Gastrocnemius medialis (tissue), 4 donors: Measurements from ENCODE around the gene HEATR5A. TPM values are rescaled to one million over a fixed set of nuclear protein-coding genes. Genes with fewer than 3 reads are reported as not detected.
A peak's percentile ranks its signal among the peaks of the same experiment; 100 is the strongest.

Source experiments
- ATAC-seq, 2 donors: fragments of 150-250 bp; one replicate each; pipeline ENCODE4 v1.9.1; 2016
- DNase-seq, 2 donors: peaks; one replicate each; pipeline ENCODE4 v3.0.0-alpha.2; 2019
- H3K27ac ChIP-seq, 4 donors: fragments of 200-600 bp; sonication (generic); 1 replicate in 1 of 4; 2 replicates in 3 of 4; pipeline ENCODE4 v1.5.1; 2016 to 2018; ENCODE audit warnings: mild to moderate bottlenecking in 2 of 4, moderate library complexity in 1 of 4
- H3K27me3 ChIP-seq, 3 donors: fragments of 200-600 bp; sonication (generic) in 2 of 3; 1 replicate in 1 of 3; 2 replicates in 2 of 3; pipeline versions ENCODE4 v1.5.1 to v1.6.0; 2016 to 2019; ENCODE audit warnings: mild to moderate bottlenecking in 1 of 3, moderate library complexity in 1 of 3
- H3K36me3 ChIP-seq, 2 donors: fragments of 200-600 bp; sonication (generic) in 1 of 2; one replicate each; pipeline ENCODE4 v1.5.1; 2017 to 2018
- H3K4me1 ChIP-seq, 2 donors: fragments of 200-600 bp; sonication (generic) in 1 of 2; one replicate each; pipeline ENCODE4 v1.5.1; 2016 to 2017; ENCODE audit warnings: mild to moderate bottlenecking in 2 of 2
- H3K4me3 ChIP-seq, 4 donors: fragments of 200-600 bp; sonication (generic) in 3 of 4; 1 replicate in 1 of 4; 2 replicates in 3 of 4; pipeline ENCODE4 v1.5.1; 2016 to 2019; ENCODE audit warnings: mild to moderate bottlenecking in 2 of 4
- H3K9me3 ChIP-seq, 3 donors: fragments of 200-600 bp; sonication (generic) in 2 of 3; 1 replicate in 1 of 3; 2 replicates in 2 of 3; pipeline ENCODE4 v1.5.1; 2016 to 2019
- POLR2A ChIP-seq, 2 donors: fragments of 450-650 bp; IDR thresholded peaks; one replicate each; pipeline ENCODE4 v1.6.1; 2017; ENCODE audit warnings: antibody characterized with exemption in 2 of 2, mild to moderate bottlenecking in 2 of 2, moderate library complexity in 2 of 2
- in situ Hi-C, 4 donors: fragments of 200-750 bp; cut with MboI; loops; one replicate each; pipeline versions ENCODE4 v1.15.0 to v1.8.0; 2017; ENCODE audit warnings: low sequenced_read_pairs in 4 of 4
- intact Hi-C: fragments of 100-400 bp; cut with DNase I; formaldehyde crosslinking; loops from one replicate; pipeline ENCODE4 v1.15.1; 2023; ENCODE audit warnings: low total_unique reads
- total RNA-seq, 4 donors: library from RNA; depleted of rRNA; stranded (reverse); fragments of >200 nt; gene quantifications; one replicate each; pipeline versions ENCODE4 v1.1.0 to v1.2.3, GENCODE V29; 2016
- TF ChIP-seq, protein P1 (sequence below), 5 experiments: fragments of 450-650 bp in 3 of 5; fragments of 200-600 bp in 2 of 5; sonication (generic) in 2 of 5; IDR thresholded peaks in 4 of 5; conservative IDR thresholded peaks in 1 of 5; 1 replicate in 4 of 5; 2 replicates in 1 of 5; pipeline ENCODE4 v1.5.1; 2016 to 2019; ENCODE audit warnings: antibody characterized with exemption in 5 of 5, mild to moderate bottlenecking in 3 of 5, moderate library complexity in 3 of 5

HEATR5A gene
- total RNA-seq, 4 donors from 2014 or later, result 11.3 to 39.7 (median 19.3) TPM

DNA sequence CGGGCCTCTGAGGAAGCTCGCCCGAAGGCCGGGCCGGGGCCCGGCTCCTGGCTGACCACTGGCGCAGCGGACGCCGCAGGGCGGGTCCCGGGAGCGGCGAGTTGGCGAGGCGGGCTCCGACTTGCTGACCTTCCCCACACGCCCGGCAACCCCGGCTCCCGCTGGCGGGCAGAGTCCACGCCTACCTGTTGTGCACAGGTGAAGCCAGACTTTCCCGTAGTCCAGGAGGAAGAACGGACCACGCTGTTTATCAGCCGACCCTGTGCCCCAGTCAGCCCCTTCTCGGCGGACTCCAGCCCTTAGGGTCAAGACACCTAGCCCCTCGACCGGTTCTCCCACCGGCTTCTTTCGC is 407 bp downstream of the HEATR5A start:
- no peak for TF ChIP-seq POLR2A (IDR thresholded peaks at IDR 0.05)
- TF ChIP-seq, protein P1, sequence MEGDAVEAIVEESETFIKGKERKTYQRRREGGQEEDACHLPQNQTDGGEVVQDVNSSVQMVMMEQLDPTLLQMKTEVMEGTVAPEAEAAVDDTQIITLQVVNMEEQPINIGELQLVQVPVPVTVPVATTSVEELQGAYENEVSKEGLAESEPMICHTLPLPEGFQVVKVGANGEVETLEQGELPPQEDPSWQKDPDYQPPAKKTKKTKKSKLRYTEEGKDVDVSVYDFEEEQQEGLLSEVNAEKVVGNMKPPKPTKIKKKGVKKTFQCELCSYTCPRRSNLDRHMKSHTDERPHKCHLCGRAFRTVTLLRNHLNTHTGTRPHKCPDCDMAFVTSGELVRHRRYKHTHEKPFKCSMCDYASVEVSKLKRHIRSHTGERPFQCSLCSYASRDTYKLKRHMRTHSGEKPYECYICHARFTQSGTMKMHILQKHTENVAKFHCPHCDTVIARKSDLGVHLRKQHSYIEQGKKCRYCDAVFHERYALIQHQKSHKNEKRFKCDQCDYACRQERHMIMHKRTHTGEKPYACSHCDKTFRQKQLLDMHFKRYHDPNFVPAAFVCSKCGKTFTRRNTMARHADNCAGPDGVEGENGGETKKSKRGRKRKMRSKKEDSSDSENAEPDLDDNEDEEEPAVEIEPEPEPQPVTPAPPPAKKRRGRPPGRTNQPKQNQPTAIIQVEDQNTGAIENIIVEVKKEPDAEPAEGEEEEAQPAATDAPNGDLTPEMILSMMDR (IDR thresholded peaks at IDR 0.05 in 4 of 5, conservative IDR thresholded peaks at IDR 0.05 in 1 of 5), result no peak
- in situ Hi-C loops, result no loop called here
- intact Hi-C loops, result loop anchor here (2.0 to 10.0 kb wide), 3 partner anchors 37 to 785 kb away; partner anchors contain the start of genes DTD2, RNU6-7 and RNU6-8

DNA sequence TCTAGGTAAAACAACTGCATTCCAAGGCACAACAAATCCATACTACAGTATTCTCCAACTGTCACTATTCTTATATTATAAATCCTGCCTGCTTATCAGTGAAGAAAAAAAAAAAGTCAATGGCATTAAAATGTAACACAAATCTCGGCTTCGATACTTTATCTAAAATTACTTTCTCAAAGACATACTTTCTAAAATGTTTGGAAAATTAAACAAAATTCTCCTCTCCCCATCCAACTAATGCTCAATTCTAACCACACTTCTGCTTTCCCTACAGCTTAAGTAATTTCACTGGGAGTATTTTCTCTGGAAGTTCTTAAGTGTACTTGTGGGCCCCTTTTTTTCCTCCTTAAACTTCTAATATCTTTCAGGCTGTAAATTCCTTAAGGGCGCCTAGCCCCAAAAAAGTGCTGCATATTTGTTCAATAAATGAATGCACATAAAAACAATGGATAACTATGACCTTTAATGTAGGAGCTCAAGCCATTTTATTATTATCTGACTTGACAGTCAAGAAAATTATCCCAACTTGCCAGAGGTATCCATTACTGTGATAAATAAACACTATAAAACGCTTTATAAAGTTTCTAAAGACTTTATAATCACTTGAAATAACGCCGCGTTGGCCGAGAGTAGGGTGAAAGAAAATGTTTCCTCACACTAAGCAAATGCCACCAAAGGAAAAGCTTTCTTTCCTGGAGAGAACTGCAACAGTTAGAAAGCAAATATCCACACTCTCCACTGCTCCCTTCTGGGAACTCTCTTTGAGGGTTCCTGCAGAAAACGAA is 977 bp downstream of the HEATR5A start:
- H3K4me1 ChIP-seq, result peaks cover 17 to 25% of the 10 kb centered on the region in 2 donors
- intact Hi-C loops, result no loop called here
- H3K27me3 ChIP-seq, result no peaks in the 10 kb centered on the region
- TF ChIP-seq, protein P1 (IDR thresholded peaks at IDR 0.05 in 4 of 5, conservative IDR thresholded peaks at IDR 0.05 in 1 of 5), result no peak
- TF ChIP-seq POLR2A (IDR thresholded peaks at IDR 0.05), result no peak
- H3K27ac ChIP-seq, result peak overlapping the region; percentile 92 to 94 (median 92)
- ATAC-seq (no peak), DNase-seq (no peak)
- H3K4me3 ChIP-seq, result peak overlapping the region; percentile 80 to 97 (median 96)
- in situ Hi-C loops, result no loop called here
- no peaks in the 10 kb centered on the region for H3K36me3 ChIP-seq
- H3K9me3 ChIP-seq, result no peaks in the 10 kb centered on the region

More for the DNA sequence above, 407 bp downstream of the HEATR5A start:
- Histone ChIP-seq H3K4me1 (peaks cover 16 to 24% of the 10 kb centered on the region in 2 donors), H3K9me3 (no peaks in the 10 kb centered on the region), H3K36me3 (no peaks in the 10 kb centered on the region), H3K27ac (peak overlapping the region; percentile 92 to 94 (median 92)), H3K4me3 (peak overlapping the region; percentile 80 to 97 (median 96)), H3K27me3 (no peaks in the 10 kb centered on the region)
- ATAC-seq (peak; percentile 65 to 71), DNase-seq (peak; percentile 53 to 64)

DNA sequence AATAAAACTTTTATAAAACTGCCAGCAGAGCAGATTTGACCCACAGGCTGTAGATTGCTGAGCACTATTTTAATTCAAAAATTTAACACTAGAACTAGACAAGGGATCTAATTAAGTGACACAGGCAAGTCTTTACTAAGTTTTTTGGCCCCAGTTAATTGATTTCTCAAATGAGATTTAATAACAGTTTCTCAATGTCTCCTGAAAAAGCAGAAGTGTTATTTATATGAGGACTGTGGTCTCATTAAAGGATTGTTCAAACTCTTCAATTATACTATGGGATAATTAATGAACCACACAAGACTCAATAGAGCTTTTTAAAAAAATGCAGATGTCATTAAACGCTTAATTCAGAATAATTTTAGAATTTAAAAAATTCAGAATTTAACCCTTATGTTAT is 1.9 kb downstream of the HEATR5A start:
- H3K4me1 ChIP-seq, result peaks cover 24 to 31% of the 10 kb centered on the region in 2 donors
- intact Hi-C loops, result no loop called here

DNA sequence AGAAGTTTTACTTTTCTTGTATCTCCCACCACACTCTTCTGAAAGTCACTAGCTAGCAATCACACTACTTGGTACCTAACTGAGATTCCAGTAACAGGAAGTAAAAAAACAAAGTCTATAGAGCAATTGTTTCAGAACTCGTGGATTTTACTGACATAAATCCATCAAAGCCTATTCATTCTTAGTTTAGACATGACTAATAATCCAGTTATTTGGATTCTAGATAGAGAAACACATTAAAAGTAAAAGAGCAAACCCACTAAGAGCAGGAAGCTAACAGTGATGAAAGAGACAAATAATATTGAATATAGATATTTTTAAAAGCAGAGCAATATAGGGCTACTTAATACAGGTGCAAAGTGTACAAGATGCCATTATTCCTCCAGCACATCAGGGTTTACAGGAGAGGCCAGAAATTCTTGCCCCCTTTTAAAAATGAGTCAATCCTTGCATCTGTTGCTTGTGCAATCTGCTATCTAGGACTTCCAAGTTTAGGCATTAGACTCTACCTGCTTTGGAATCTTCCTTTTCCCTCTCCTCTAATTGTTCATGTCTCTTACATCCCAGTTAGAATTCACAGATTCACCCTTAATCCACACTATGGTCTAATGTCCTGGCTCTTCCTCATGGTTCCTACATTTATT is 6.0 kb downstream of the HEATR5A start:
- Histone ChIP-seq H3K4me3 (no peak overlapping the region), H3K27me3 (no peaks in the 10 kb centered on the region), H3K9me3 (no peaks in the 10 kb centered on the region), H3K36me3 (no peaks in the 10 kb centered on the region), H3K27ac (no peak overlapping the region), H3K4me1 (peaks cover 21 to 30% of the 10 kb centered on the region in 2 donors)
- TF ChIP-seq, protein P1 (IDR thresholded peaks at IDR 0.05 in 4 of 5, conservative IDR thresholded peaks at IDR 0.05 in 1 of 5), result no peak
- in situ Hi-C loops, result no loop called here
- no peak for DNase-seq
- intact Hi-C loops, result no loop called here
- ATAC-seq, result peak in 1 of 2 donors; percentile 62

More for the DNA sequence above, 1.9 kb downstream of the HEATR5A start:
- in situ Hi-C loops, result no loop called here
- ATAC-seq (no peak), DNase-seq (no peak)
- Histone ChIP-seq H3K36me3 (no peaks in the 10 kb centered on the region), H3K27ac (peak overlapping the region in 1 of 4 donors; percentile 93), H3K9me3 (no peaks in the 10 kb centered on the region), H3K27me3 (no peaks in the 10 kb centered on the region), H3K4me3 (no peak overlapping the region)
- TF ChIP-seq POLR2A (IDR thresholded peaks at IDR 0.05), result no peak
- TF ChIP-seq, protein P1 (IDR thresholded peaks at IDR 0.05 in 4 of 5, conservative IDR thresholded peaks at IDR 0.05 in 1 of 5), result no peak
